ENCODE data around the gene ZDHHC11. TPM values are rescaled to one million over a fixed set of nuclear protein-coding genes. Genes with fewer than 3 reads are reported as not detected.
"Not testable (repeated sequence)": the region's sequence is repeated elsewhere in the genome, so short reads cannot be mapped to it uniquely, and the experiment has no call there.

Gene ZDHHC11
- total RNA-seq, 2 experiments from 2014 or later: 4.5 to 5.5 TPM

DNA sequence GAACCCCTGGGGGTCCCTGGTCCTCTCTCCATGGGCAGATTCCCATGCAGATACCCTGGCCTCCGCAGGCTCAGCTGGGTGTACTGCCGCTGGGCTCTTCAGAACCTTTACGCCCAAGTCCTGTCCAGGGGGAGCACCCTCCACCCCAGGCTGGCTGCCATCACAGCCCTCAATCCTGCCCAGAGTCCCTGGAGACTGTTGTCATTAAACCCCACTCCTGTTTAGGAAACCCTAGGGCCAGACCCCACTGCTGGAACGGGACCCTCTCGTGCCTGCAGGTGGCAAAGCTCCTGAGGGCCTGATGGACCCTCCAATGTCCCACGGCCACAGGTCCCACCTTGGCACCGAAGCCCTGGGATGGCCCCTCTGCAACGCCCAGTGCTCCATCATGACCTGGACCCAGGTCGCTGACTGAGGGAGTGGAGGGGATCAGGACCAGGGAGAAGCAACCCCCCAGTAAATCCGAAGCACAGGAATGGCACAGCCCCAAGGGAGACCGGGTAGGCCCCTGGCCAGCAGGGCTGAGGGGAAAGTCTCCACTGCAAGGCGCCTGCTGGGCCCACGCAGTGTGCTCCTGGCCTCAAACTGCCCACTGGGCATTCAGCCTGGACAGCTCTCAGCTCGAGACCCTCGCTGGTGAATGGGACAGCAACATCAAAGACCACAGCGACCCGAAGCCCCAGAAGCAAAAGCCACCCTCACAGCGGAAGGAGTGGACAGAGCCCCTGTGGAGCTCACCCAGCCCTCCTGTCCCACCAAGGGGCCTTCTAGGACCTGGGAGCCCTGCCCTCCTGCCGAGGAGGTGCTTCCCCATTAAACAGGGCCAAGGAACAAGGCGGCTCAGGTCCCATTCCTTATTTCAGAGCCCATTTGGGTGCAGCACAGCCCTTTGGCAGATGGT lies 74.6 kb downstream of the ZDHHC11 start:
- Mint-ChIP-seq H3K27me3 (no peaks in the 10 kb centered on the region), H3K9me3 (no peaks in the 10 kb centered on the region), H3K36me3 (no peaks in the 10 kb centered on the region), H3K4me3 (no peak overlapping the region), H3K4me1 (no peaks in the 10 kb centered on the region), H3K27ac (no peak overlapping the region)
- no peak for DNase-seq

DNA sequence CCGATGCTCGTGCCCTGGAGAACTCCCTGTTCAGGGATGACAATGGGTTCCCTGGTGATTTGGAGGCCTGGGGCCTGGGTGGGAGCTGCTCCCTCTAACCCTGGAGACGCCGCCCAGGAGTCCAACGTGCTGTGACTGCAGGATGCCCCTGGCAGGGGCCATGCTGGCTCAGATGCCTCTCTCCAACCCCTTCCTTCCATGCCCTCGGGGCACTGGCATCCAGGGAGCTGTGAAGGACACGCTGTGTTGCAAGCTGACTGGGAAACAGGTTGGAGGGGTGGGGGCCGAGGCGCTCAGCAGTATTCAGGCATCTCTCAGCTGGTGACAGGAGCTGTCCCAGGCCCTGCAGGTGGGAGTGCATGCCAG lies 75.2 kb downstream of the ZDHHC11 start:
- H3K4me1 Mint-ChIP-seq, H3K36me3 Mint-ChIP-seq, H3K27ac Mint-ChIP-seq, H3K27me3 Mint-ChIP-seq, DNase-seq, H3K4me3 Mint-ChIP-seq, H3K9me3 Mint-ChIP-seq: not testable (repeated sequence)

DNA sequence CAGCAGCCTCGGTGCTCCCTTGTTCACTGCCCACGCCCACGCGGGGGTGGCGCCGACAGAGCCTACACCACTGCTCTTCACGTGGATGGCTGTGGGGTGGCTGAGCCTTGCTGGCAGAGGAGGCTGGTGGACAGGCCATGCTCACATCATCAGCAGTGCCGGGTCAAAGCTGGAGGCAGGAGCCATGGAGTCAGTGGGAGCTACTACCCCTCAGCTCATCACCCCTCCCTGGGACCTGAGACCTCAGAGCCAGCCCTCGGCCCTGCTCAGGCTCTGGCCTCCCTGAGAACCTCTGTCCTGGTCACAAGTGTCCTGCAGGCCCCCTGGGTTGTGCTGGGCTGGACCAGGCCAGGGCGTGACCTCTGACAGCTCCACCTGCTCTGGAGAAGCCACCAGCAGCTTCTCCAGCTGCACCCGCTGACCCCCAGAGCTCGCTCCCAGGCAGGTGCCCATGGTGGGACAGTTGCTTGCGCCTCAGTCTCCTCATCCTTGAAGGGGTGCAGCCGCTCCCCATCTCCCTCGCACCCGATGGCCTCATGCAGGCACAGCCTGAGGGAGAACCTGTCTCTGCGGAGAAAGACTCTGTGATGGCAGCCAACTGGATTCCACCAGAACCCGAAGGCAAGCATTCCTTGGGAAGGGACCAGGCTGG lies 75.8 kb downstream of the ZDHHC11 start:
- DNase-seq, H3K36me3 Mint-ChIP-seq, H3K27ac Mint-ChIP-seq, H3K9me3 Mint-ChIP-seq, H3K4me1 Mint-ChIP-seq, H3K4me3 Mint-ChIP-seq, H3K27me3 Mint-ChIP-seq: not testable (repeated sequence)

DNA sequence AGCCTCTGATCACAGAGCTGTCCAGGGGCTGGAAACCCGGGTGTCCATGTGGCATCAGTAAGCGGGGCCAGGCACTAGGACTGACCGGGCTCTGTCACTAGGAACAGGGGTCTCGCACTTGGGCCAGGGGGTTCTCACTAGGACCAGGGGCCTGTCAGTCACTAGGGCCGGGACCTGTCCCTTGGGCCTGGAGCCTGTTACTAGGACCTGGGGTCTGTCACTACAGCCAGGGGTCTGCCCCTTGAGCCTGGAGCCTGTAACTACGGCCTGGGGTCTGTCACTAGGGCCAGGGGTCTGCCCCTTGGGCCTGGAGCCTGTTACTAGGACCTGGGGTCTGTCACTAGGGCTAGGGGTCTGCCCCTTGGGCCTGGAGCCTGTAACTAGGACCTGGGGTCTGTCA lies 76.5 kb downstream of the ZDHHC11 start:
- not testable (repeated sequence) for DNase-seq, H3K36me3 Mint-ChIP-seq, H3K9me3 Mint-ChIP-seq, H3K4me3 Mint-ChIP-seq, H3K27ac Mint-ChIP-seq, H3K27me3 Mint-ChIP-seq, H3K4me1 Mint-ChIP-seq

DNA sequence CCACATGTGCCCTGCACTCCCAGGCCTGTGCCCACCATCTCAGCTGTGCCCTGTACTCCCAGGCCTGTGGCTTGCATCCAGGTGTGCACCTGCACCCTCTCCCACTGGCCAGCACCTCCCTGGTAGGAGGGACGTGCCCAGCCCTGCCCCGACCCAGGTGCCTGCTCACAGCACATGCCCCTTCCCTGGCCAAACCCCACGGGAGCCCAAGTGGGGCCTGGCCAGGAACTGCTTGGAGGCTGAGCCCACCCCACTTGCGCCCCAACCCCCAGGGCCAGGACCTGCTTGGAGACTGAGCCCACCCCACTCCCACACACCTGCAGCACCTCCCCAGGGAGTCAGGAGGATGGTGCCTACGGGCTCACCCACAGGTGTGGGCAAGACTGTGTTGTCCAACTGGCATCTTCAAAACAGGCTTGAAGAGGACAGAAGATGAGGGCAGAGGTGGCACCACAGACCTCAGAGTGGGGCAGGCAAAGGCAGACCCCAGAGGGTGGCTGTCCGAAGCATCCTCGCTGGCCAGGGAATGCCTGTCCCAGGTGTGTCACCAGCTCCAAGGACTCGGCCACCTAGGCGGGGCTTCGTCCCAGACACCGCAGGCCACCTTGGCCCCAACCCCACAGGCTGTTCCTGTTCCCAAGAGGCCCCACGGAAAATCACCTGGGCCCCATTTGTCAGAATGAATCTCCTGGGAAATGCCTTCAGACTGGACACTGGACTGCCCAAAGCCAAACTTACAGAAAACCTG lies 77.1 kb downstream of the ZDHHC11 start:
- H3K4me1 Mint-ChIP-seq: no peaks in the 10 kb centered on the region
- H3K9me3 Mint-ChIP-seq: no peaks in the 10 kb centered on the region
- no peaks in the 10 kb centered on the region for H3K27me3 Mint-ChIP-seq
- no peak overlapping the region for H3K4me3 Mint-ChIP-seq
- H3K36me3 Mint-ChIP-seq: no peaks in the 10 kb centered on the region
- DNase-seq: no peak
- no peak overlapping the region for H3K27ac Mint-ChIP-seq

DNA sequence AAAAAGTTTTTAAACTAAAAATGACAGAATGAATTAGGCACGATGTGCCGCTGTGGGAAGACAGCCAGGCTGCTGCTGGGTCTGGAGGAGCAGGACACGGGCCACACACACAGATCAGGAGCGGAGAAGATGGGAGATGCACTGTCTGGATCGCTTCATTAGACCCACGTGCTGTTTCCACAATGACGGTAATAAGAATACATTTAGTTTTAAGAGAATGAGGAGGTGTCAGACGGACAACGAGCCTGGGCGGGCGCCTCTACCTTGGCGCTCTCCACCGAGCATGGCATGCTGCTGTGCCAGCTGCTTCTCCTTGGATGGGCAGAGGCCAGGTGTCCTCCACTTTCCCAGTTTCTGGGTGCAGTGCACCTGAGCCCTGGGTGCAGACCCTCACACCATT lies 77.9 kb downstream of the ZDHHC11 start:
- H3K27ac Mint-ChIP-seq, H3K36me3 Mint-ChIP-seq, H3K4me1 Mint-ChIP-seq, DNase-seq, H3K9me3 Mint-ChIP-seq, H3K4me3 Mint-ChIP-seq, H3K27me3 Mint-ChIP-seq: not testable (repeated sequence)

DNA sequence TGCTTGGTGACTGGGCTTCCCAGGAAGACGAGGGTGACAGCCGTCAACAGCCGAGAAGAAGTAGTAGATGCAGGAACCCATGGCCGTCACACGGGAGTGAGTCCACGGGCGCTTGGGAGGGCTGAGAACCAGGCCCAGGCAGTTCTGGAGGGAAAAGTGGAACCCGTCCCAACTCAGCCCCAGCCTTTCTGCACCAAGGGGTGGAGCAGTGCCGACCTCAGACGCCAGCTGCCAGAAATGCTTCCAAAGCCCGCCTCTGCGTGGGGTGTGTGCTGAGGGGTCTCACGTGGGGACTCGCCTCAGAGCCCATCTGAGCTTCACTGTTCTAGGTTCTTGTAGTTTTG lies 78.3 kb downstream of the ZDHHC11 start:
- not testable (repeated sequence) for DNase-seq, H3K36me3 Mint-ChIP-seq, H3K9me3 Mint-ChIP-seq, H3K27me3 Mint-ChIP-seq, H3K4me3 Mint-ChIP-seq, H3K4me1 Mint-ChIP-seq, H3K27ac Mint-ChIP-seq

DNA sequence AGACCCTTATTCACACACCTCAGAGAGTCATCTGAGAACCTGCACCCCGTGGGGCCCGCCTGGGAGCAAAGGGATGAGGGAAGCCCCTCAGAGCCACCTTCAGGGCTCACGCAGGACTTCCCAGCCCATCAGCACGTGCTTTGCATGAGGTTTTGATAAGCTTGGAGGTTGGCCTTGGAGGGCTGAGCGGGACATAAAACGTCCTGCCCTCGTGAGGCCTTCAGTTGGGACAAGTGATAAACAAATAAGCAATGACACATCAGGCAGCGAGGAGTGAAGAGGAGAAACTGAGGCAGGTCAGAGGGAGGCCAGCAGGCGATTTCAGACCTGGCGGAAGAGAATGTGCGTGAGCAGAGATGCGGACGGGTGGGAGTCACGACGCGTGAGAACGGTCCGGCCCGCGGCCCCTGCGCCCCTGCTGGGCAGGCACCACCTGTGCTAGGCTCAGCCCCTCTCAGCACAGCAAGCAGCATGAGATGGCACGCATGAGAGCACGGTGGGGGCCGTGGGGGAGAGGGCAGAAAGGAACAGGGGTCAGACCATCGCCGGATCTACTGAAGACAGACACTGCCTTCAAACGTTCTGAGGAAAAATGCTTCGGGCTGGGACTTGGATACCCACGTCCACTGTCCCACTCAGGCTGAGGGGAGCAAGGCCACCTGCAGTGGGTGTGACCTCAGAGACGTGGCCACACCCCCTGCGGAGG lies 78.8 kb downstream of the ZDHHC11 start:
- H3K27ac Mint-ChIP-seq, H3K9me3 Mint-ChIP-seq, H3K27me3 Mint-ChIP-seq, H3K4me3 Mint-ChIP-seq, H3K4me1 Mint-ChIP-seq, H3K36me3 Mint-ChIP-seq, DNase-seq: not testable (repeated sequence)

DNA sequence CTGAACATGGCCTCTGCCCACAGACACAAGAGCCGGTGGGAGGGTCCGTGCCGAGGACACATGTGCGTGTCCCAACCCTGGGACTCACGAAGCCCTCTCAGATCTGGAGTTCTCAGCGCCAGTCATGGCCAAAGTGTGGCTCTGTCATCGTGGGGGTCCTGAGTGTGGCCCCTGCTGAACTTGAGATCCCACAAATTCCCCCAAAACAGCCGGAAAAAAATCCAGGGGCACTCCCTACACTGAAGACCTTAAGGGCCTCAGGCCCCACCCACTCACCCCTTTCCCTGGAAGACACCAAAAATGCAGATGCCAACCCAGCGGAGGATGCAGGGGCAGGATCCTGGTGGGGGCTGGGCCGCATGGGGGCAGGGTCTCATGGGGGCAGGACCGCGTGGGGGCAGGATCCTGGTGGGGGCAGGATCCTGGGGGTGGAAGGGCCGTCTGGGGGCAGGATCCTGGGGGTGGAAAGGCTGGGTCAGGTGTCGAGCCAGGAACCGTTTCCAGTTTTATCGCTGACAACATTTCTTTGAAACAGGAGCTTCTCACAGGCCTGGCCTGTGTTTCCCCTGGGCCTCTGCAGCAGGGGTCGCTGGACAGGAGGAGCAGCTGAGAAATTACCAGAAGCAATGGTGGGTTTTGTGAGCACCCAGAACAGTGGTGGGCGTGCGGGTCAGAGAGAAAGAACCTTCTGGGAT lies 79.6 kb downstream of the ZDHHC11 start:
- DNase-seq, H3K27me3 Mint-ChIP-seq, H3K4me3 Mint-ChIP-seq, H3K9me3 Mint-ChIP-seq, H3K27ac Mint-ChIP-seq, H3K4me1 Mint-ChIP-seq, H3K36me3 Mint-ChIP-seq: not testable (repeated sequence)

DNA sequence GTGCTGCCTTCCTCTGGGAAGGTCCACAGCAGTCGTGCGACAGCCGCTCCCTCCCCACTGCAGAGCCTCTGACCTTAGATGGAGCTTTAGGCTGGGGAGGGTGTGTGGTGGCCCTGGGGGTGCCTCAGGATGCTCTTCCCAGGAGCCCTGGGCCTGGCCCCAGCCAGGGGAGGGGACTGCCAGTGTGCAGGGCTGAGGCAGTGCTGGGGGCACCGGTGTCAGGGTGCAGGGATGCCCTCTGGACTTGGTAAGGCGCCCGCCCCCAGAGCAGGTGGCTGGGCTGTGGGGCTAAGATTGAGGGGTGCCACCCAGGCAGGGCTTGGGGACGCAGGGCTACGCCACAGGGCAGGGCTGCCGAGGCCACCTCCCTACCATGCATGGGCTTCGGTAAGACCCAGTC lies 80.2 kb downstream of the ZDHHC11 start:
- H3K36me3 Mint-ChIP-seq, H3K27me3 Mint-ChIP-seq, H3K9me3 Mint-ChIP-seq, DNase-seq, H3K27ac Mint-ChIP-seq, H3K4me1 Mint-ChIP-seq, H3K4me3 Mint-ChIP-seq: not testable (repeated sequence)

DNA sequence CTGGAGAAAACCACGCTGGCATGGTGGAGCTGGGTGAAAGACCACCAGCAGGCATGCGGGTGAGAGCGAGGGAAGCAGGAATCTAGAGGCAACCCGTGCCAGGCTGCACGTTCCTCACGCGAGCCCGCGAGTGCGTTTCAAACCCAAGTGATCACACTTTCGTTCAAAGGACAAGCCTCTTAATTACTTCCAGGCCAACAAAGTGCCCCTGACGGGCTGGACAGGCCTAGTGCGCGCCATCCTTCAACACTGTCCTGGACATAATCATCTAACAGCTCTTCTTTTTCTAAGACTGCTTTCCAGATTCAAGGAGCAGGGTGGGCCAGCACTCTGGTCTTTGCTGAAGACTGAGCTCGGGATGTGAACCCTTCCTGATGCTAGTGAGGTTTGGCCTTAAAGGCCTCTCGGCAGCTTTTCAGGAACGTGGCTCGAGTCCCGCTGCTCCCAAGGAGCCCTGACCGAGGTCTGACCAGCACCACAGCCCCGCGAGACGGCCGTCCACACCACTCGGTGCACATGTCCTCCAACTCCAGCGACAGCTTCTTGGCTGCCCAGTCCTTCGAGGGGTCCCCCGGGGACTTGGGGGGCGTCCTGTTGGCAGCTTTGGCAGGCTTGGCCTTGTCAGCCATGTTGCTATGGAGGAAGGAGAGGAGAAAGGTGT lies 81.2 kb downstream of the ZDHHC11 start:
- not testable (repeated sequence) for H3K27me3 Mint-ChIP-seq, DNase-seq, H3K4me1 Mint-ChIP-seq, H3K36me3 Mint-ChIP-seq, H3K4me3 Mint-ChIP-seq, H3K27ac Mint-ChIP-seq, H3K9me3 Mint-ChIP-seq

DNA sequence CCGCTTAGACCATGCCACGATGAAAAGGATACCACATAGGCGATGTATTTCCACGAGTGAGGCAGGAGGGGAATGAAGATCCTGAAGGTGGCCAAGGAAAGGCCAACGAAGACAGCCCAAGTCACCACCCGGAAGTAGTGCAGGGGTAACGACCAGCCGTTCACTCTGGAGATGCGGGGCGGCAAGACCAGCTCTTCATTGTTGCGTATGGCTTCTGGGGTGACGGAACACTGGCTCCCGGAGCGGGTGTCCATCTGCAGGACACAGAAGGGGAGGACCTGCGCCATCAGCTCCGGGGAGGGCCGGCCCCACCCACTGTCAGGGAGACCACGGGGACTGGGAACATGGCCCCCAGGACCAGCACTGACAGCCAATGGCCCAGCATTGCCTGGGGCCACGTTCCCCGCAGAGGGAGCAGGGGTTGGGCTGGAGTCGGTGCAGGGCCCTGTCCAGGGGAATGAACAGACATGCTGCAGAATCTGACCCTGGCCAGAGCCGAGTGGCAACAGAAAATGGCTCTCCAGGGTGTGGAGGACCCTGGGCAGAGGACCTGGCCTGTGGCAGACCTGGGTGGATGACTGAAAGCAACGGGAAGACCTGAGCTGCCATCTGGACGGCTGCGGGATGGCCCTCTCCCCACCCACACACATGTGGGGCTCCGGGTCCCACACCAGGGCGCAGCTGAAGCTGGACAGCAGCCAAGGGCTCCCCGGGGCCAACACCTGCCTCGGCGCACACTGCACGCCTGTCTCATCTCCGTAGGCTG lies 83.9 kb downstream of the ZDHHC11 start:
- Mint-ChIP-seq H3K27me3 (no peaks in the 10 kb centered on the region), H3K4me1 (no peaks in the 10 kb centered on the region), H3K4me3 (no peak overlapping the region), H3K27ac (no peak overlapping the region), H3K36me3 (no peaks in the 10 kb centered on the region), H3K9me3 (no peaks in the 10 kb centered on the region)
- DNase-seq: no peak

DNA sequence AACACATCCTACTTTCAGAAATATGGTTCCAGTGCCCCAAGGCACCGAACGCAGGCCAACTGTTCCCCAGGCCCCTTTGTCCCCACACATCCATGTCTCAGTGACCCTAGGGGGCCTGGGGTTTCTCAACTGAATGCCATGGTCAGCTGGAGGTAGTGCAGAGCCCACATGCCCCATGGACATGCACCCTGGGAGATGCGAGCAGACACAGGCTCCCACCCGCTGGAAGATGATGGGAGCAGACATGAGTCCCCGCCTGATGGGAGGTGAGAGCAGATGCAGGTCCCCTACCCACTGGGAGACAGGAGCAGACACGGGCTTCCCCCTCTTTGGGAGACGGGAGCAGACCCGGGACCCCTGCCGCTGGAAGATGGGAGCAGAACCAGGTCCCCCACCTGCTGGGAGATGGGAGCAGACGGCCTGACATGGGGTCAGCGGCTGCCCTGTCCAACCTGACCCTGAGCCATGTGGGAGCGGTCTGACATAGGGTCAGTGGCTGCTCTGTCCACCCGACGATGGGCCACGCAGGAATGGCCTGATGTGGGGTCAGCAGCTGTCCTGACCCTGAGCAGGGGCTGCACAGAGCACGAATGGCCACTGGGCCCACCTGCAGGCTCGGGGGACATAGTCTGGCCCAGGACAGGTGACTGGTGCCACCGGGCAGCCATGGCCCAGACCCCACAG lies 84.7 kb downstream of the ZDHHC11 start:
- no peaks in the 10 kb centered on the region for H3K9me3 Mint-ChIP-seq
- H3K27ac Mint-ChIP-seq: no peak overlapping the region
- DNase-seq: no peak
- H3K4me1 Mint-ChIP-seq: no peaks in the 10 kb centered on the region
- H3K27me3 Mint-ChIP-seq: no peaks in the 10 kb centered on the region
- no peak overlapping the region for H3K4me3 Mint-ChIP-seq
- no peaks in the 10 kb centered on the region for H3K36me3 Mint-ChIP-seq

All from activated naive CD8-positive, alpha-beta T cell treated with anti-CD3 and anti-CD28 coated beads for 36 hours (primary cell).